Stimulated activated CD4-positive, alpha-beta T cell treated with anti-CD3 and anti-CD28 coated beads, Interleukin-12 subunit alpha, Interleukin-12 subunit beta, amount 100 ng/mL, for 48 hours (primary cell): ENCODE measurements around the gene TNS2.
"Not testable (repeated sequence)": the region's sequence is repeated elsewhere in the genome, so short reads cannot be mapped to it uniquely, and the experiment has no call there.

Experiments
- DNase-seq, 3 donors: peaks; one replicate each; pipeline ENCODE4 v3.0.0-alpha.2; 2020; ENCODE audit warnings: low read depth in 2 of 3, low spot score in 1 of 3

The TNS2 gene

DNA sequence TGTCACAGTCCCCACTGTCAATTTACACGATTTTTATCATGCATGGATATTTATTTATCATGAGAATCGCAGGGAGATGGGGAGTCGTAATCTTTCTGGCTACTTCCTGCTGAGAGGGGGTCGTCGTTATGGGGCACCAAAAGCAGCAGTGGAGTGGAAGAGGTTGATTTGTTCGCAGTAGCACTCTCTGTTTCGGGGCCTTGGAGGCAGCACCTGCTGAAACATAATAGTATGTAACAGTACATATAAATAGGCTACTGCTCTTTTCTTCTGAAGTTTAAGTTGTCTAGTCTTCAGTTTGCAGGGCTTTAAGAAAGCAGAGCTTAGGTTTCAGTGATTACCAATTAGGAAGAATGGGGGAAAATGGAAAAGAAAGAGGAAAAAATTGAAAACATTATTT lies 57.3 kb downstream of the TNS2 start:
- DNase-seq = no peak

GRCh38 chr12:53112431-53112830 lies 62.6 kb downstream of the TNS2 start:
- not testable (repeated sequence) for DNase-seq

DNA sequence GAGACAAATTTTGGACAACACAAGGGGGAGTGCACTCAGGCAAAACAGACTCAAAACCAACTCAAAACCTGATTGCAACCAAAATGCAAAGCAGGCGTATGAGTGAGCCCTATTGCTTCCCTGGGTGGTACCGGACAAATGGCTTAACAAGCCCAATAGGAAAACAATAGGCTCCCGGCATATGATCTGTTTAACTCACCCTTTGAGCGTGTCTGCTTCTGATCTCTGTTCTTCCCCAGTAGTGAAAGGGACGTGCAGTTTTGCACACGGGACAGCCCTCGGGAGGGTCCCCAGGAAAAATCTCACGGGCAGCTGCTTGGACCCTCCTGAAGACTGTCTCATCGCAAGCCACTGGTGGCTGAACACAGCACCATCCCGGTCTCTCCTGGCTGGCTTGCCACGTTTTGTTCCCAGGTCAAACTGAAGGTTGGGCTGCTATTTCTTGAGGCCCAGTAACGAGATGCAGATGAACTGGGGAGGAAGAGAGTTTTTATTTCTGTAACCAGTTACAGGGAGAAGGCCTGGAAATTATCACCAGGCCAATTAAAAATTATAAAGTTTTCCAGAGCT lies 63.4 kb downstream of the TNS2 start:
- DNase-seq = no peak

DNA sequence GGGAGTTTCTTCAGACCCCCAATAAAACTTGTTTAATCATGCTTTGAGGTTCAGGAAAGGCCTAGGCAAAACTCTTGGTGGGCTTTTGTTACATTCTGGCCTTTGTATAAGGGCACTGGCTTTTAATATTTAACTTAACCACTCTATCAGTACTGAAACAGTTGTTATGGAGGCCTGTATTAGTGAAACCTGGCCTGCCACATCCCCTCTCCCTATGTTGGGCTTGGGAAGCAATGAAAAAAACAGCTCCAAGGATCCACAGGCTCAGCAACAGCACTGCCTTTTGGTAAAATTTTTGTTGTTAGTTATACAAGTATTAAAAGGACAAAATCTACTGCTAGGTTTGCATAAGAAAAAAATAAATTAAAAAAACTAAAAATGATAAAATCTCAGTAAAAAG lies 64.1 kb downstream of the TNS2 start:
- DNase-seq = no peak
